Daoy (cell line): Measurements from ENCODE around the gene GFOD2. TPM values are rescaled to one million over a fixed set of nuclear protein-coding genes. Genes with fewer than 3 reads are reported as not detected.
A peak's percentile ranks its signal among the peaks of the same experiment; 100 is the strongest.
"Not testable (repeated sequence)": the region's sequence is repeated elsewhere in the genome, so short reads cannot be mapped to it uniquely, and the experiment has no call there.

Source experiments
- DNase-seq: peaks from one replicate; pipeline ENCODE4 v3.0.0-alpha.2; 2015; ENCODE audit warnings: low read depth
- total RNA-seq: library from RNA; depleted of rRNA; stranded (reverse); fragments of >200 nt; shearing (Covaris generic); gene quantifications from 2 replicates; pipeline ENCODE4 v1.2.3, GENCODE V29; 2014; rRNA removed

The GFOD2 gene
- total RNA-seq = 16.5 and 18.8 TPM in 2 replicates

GRCh38 chr16:67719048-67719777 lies at the start of gene GFOD2:
Gene GFOD2 (minus strand): TSS chr16:67719316. CDS start chr16:67685715, 33,601 bp downstream.
- DNase-seq = peak; percentile 96

- peak; percentile 51 for DNase-seq
Observed at GRCh38 chr16:67767953-67768352, 48.8 kb upstream of the GFOD2 start.

- DNase-seq = no peak
Observed at GRCh38 chr16:67766291-67766690, 47.2 kb upstream of the GFOD2 start.

- no peak for DNase-seq
Observed at GRCh38 chr16:67764158-67764667, 45.1 kb upstream of the GFOD2 start.

- no peak for DNase-seq
Observed at GRCh38 chr16:67763066-67763465, 44.0 kb upstream of the GFOD2 start.

- no peak for DNase-seq
Observed at GRCh38 chr16:67762385-67762784, 43.3 kb upstream of the GFOD2 start.

GRCh38 chr16:67761924-67762323 lies 42.8 kb upstream of the GFOD2 start:
- no peak for DNase-seq

- DNase-seq = no peak
Observed at GRCh38 chr16:67760956-67761230, 41.8 kb upstream of the GFOD2 start.

- DNase-seq = no peak
Observed at GRCh38 chr16:67760206-67760955, 41.3 kb upstream of the GFOD2 start.

- no peak for DNase-seq
Observed at GRCh38 chr16:67758966-67759365, 39.9 kb upstream of the GFOD2 start.

- DNase-seq = no peak
Observed at GRCh38 chr16:67758006-67758405, 38.9 kb upstream of the GFOD2 start.

- DNase-seq = no peak
Observed at GRCh38 chr16:67752641-67753040, 33.5 kb upstream of the GFOD2 start.

- not testable (repeated sequence) for DNase-seq
Observed at GRCh38 chr16:67751331-67751730, 32.2 kb upstream of the GFOD2 start.

GRCh38 chr16:67750466-67750865 lies 31.4 kb upstream of the GFOD2 start:
- DNase-seq = no peak

GRCh38 chr16:67749436-67750078 lies 30.4 kb upstream of the GFOD2 start:
- DNase-seq = no peak

- no peak for DNase-seq
Observed at GRCh38 chr16:67748834-67749233, 29.7 kb upstream of the GFOD2 start.

- no peak for DNase-seq
Observed at GRCh38 chr16:67746846-67747245, 27.7 kb upstream of the GFOD2 start.

GRCh38 chr16:67741118-67741517 lies 22.0 kb upstream of the GFOD2 start:
- DNase-seq = no peak

- DNase-seq = no peak
Observed at GRCh38 chr16:67740391-67740790, 21.3 kb upstream of the GFOD2 start.

- no peak for DNase-seq
Observed at GRCh38 chr16:67736858-67737257, 17.7 kb upstream of the GFOD2 start.

- no peak for DNase-seq
Observed at GRCh38 chr16:67734731-67735201, 15.7 kb upstream of the GFOD2 start.

- DNase-seq = no peak
Observed at GRCh38 chr16:67733734-67734470, 14.8 kb upstream of the GFOD2 start.
